Endothelial cell of umbilical vein (primary cell): ENCODE data around the gene CFAP61. TPM values are rescaled to one million over a fixed set of nuclear protein-coding genes. Genes with fewer than 3 reads are reported as not detected.

Experiments used
- BruUV-seq: library from RNA; stranded (reverse); fragments of 400-500 nt; replicated peaks from 2 replicates; lab custom pipeline; 2021; lab: Mats Ljungman, UMichigan
- CTCF ChIA-PET: fragments of 300-600, 350-600 bp; sonication (Branson Sonifier 250); formaldehyde crosslinking; loops from one replicate; lab custom pipeline; 2021; ENCODE audit warnings: antibody characterized with exemption, inconsistent platforms; lab: Charles Lee
- POLR2A ChIA-PET: fragments of 300-600, 350-600 bp; sonication (Branson Sonifier 250); formaldehyde crosslinking; loops from one replicate; lab custom pipeline; 2021; ENCODE audit warnings: antibody characterized with exemption, inconsistent platforms; lab: Charles Lee
- DNase-seq: peaks from one replicate; pipeline ENCODE4 v3.0.0-alpha.2; 2011; ENCODE audit warnings: low read depth, low spot score
- FAIRE-seq: peaks from 2 replicates; lab custom pipeline; 2011; peaks lifted over from hg19 to GRCh38; lab: Jason Lieb, UNC
- H2AFZ ChIP-seq: 2 replicates; pipeline ENCODE4 v1.6.0; 2012; ENCODE audit warnings: low read depth, low read length, control low read depth, inconsistent platforms
- H3K27ac ChIP-seq: 2 replicates; pipeline ENCODE4 v1.5.1; 2011; ENCODE audit warnings: low read depth, mild to moderate bottlenecking, control low read depth, low read length, moderate library complexity; ENCODE audit not compliant: insufficient read depth
- H3K27me3 ChIP-seq, 2 experiments: 2 replicates each; pipeline versions ENCODE4 v1.6.0 to v1.6.1; 2011; ENCODE audit warnings: low read length in 2 of 2, mixed read lengths in 1 of 2; ENCODE audit not compliant: control insufficient read depth in 2 of 2, insufficient read depth in 2 of 2
- H3K36me3 ChIP-seq, 2 experiments: 2 replicates in 1 of 2; 3 replicates in 1 of 2; pipeline ENCODE4 v1.5.1; 2011; ENCODE audit warnings: low read length in 2 of 2, mild to moderate bottlenecking in 1 of 2, moderate library complexity in 1 of 2; ENCODE audit not compliant: control insufficient read depth in 2 of 2, insufficient read depth in 2 of 2; ENCODE audit errors: extremely low read depth in 1 of 2
- H3K4me1 ChIP-seq: 3 replicates; pipeline ENCODE4 v1.5.1; 2011; ENCODE audit warnings: mild to moderate bottlenecking, low read length; ENCODE audit not compliant: control insufficient read depth, insufficient read depth; ENCODE audit errors: extremely low read depth
- H3K4me2 ChIP-seq: 2 replicates; pipeline ENCODE4 v1.6.1; 2011; ENCODE audit warnings: low read length, control low read depth, mixed read lengths; ENCODE audit not compliant: insufficient read depth
- H3K4me3 ChIP-seq, 3 experiments: fragments of 200-600 bp in 1 of 3; sonication (generic), shearing (Covaris generic) in 1 of 3; replicated peaks in 1 of 3; 2 replicates each; pipeline ENCODE4 v1.5.1; 2011 to 2016; ENCODE audit warnings: control low read depth in 3 of 3, low read length in 3 of 3, mild to moderate bottlenecking in 2 of 3, inconsistent platforms in 1 of 3, low read depth in 1 of 3, moderate library complexity in 1 of 3; ENCODE audit not compliant: insufficient read depth in 1 of 3
- H3K79me2 ChIP-seq: 2 replicates; pipeline ENCODE4 v1.6.0; 2012; ENCODE audit warnings: low read length, inconsistent platforms; ENCODE audit not compliant: control insufficient read depth, insufficient read depth
- H3K9ac ChIP-seq: replicated peaks from 2 replicates; pipeline ENCODE3; 2011; ENCODE audit warnings: low read length, control low read depth; ENCODE audit not compliant: insufficient read depth; ENCODE audit errors: extremely low read depth
- H3K9me1 ChIP-seq: replicated peaks from 3 replicates; pipeline ENCODE4 v1.6.0; 2011; ENCODE audit warnings: mild to moderate bottlenecking, low read length; ENCODE audit not compliant: control insufficient read depth, insufficient read depth; ENCODE audit errors: extremely low read depth
- H3K9me3 ChIP-seq: replicated peaks from 2 replicates; pipeline ENCODE4 v1.5.1; 2012; ENCODE audit warnings: low read length, inconsistent platforms; ENCODE audit not compliant: control insufficient read depth, insufficient read depth
- H4K20me1 ChIP-seq: replicated peaks from 2 replicates; pipeline ENCODE3; 2011; ENCODE audit warnings: mild to moderate bottlenecking, low read length; ENCODE audit not compliant: control insufficient read depth, insufficient read depth; ENCODE audit errors: extremely low read depth
- EZH2 ChIP-seq: IDR thresholded peaks from 2 replicates; pipeline ENCODE4 v1.6.1; 2012; ENCODE audit warnings: borderline replicate concordance, low read depth, mild to moderate bottlenecking, moderate library complexity, low read length, inconsistent platforms; ENCODE audit not compliant: severe bottlenecking
- FOS ChIP-seq: IDR thresholded peaks from 2 replicates; pipeline ENCODE4 v1.6.1; 2011; ENCODE audit warnings: mild to moderate bottlenecking, low read length, moderate library complexity, borderline replicate concordance; ENCODE audit not compliant: insufficient read depth
- GATA2 ChIP-seq: IDR thresholded peaks from 2 replicates; pipeline ENCODE4 v1.7.0; 2011; ENCODE audit warnings: low read depth, mild to moderate bottlenecking, moderate library complexity, mixed read lengths, low read length; ENCODE audit not compliant: insufficient read length, insufficient read depth
- JUN ChIP-seq: IDR thresholded peaks from 2 replicates; pipeline ENCODE4 v1.6.1; 2011; ENCODE audit warnings: borderline replicate concordance, low read depth; ENCODE audit not compliant: insufficient read length, insufficient read depth
- MYC ChIP-seq: IDR thresholded peaks from one replicate; pipeline ENCODE4 v1.6.1; 2011; ENCODE audit warnings: mild to moderate bottlenecking, low read depth, low read length
- POLR2A ChIP-seq: IDR thresholded peaks from 2 replicates; pipeline ENCODE4 v1.6.1; 2012; ENCODE audit warnings: low read depth, mild to moderate bottlenecking, control low read depth, low read length
- POLR2AphosphoS5 ChIP-seq: IDR thresholded peaks from 2 replicates; pipeline ENCODE4 v1.6.1; 2012; ENCODE audit warnings: low read depth, mild to moderate bottlenecking, control low read depth, low read length, moderate library complexity; ENCODE audit not compliant: insufficient read depth
- dilution Hi-C: fragments of 300-500 bp; cut with MboI; formaldehyde crosslinking; loops from one replicate; pipeline ENCODE4 v1.15.0; 2019; ENCODE audit warnings: low sequenced_read_pairs; ENCODE audit not compliant: extremely low pct_ligation_motif_present
- intact Hi-C: fragments of 100-400 bp; cut with micrococcal nuclease; formaldehyde crosslinking; loops from one replicate; pipeline ENCODE4 v1.10.0; 2022
- polyA plus RNA-seq, 4 experiments: library from polyadenylated mRNA; depleted of rRNA in 3 of 4; stranded (reverse) in 3 of 4; unstranded in 1 of 4; fragments of >200 nt; gene quantifications; 2 replicates each; pipeline versions ENCODE4 v1.2.1 to v1.2.3, GENCODE V29; 2011 to 2012; ENCODE audit warnings: missing spikeins in 1 of 4
- total RNA-seq: library from RNA; stranded (reverse); gene quantifications from 2 replicates; pipeline ENCODE4 v1.2.3, GENCODE V29; 2021
- TF ChIP-seq, protein P1 (sequence below): IDR thresholded peaks from 2 replicates; pipeline ENCODE4 v1.6.1; 2011; ENCODE audit not compliant: insufficient read depth, insufficient read length
- TF ChIP-seq, protein P2 (sequence below), 2 donors: IDR thresholded peaks; 1 replicate in 1 of 2; 2 replicates in 1 of 2; pipeline ENCODE4 v1.5.1; 2011; ENCODE audit warnings: low read length in 2 of 2, mild to moderate bottlenecking in 2 of 2, moderate library complexity in 2 of 2, control low read depth in 1 of 2, inconsistent platforms in 1 of 2, low read depth in 1 of 2; ENCODE audit not compliant: insufficient read depth in 1 of 2; ENCODE audit errors: extremely low read depth in 1 of 2

The CFAP61 gene
- total and polyA plus RNA-seq, 2 donors (not counting 3 experiments of a cell fraction or from before 2014, with no cell fraction given), result not detected

DNA sequence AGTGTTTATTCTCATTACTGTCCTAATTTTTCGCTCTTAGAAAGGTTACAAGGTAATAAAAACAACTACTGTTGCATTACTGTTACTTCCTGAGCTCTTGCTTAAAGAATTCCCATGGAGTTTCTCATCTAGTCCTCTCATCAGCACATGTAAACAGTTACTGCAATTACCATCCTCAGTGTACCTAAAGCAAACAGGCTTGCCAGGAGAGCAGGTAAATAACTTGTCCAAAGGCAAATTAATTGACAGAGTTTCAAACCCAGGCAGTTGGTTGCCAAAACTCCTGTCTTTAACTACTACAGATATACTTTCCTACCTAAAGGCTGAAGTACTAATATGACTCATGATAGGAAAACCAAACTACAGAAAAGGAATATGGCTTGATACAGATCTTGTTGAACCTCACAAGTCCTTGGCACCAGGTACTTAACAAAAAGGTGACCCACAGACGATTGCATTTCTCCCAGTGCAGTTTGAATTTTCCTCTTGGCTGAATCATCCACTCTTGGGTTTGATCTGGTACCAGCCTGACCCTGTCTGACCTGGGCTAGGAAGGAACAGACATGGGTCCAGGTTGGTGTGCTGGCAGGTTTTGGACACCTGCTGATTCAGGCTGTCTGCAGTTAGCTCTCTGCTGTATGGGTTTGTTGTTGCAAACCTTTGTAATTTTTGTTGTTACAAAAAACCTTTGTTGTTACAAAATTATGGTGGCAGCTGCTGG lies 153.0 kb downstream of the CFAP61 start:
- H4K20me1 ChIP-seq, result no peaks in the 10 kb centered on the region
- BruUV-seq, result no TSS peak
- FAIRE-seq (no peak), DNase-seq (no peak)
- no peaks in the 10 kb centered on the region for H3K9me1 ChIP-seq
- POLR2A ChIA-PET, result no interaction called here
- H3K9me3 ChIP-seq, result no peaks in the 10 kb centered on the region
- no peaks in the 10 kb centered on the region for H3K27me3 ChIP-seq
- H3K4me1 ChIP-seq, result no peaks in the 10 kb centered on the region
- TF ChIP-seq, protein P1, sequence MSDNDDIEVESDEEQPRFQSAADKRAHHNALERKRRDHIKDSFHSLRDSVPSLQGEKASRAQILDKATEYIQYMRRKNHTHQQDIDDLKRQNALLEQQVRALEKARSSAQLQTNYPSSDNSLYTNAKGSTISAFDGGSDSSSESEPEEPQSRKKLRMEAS, result no peak
- TF ChIP-seq JUN (no peak), POLR2A (no peak), EZH2 (no peak), MYC (no peak), POLR2AphosphoS5 (no peak), FOS (no peak), GATA2 (no peak)
- TF ChIP-seq, protein P2, sequence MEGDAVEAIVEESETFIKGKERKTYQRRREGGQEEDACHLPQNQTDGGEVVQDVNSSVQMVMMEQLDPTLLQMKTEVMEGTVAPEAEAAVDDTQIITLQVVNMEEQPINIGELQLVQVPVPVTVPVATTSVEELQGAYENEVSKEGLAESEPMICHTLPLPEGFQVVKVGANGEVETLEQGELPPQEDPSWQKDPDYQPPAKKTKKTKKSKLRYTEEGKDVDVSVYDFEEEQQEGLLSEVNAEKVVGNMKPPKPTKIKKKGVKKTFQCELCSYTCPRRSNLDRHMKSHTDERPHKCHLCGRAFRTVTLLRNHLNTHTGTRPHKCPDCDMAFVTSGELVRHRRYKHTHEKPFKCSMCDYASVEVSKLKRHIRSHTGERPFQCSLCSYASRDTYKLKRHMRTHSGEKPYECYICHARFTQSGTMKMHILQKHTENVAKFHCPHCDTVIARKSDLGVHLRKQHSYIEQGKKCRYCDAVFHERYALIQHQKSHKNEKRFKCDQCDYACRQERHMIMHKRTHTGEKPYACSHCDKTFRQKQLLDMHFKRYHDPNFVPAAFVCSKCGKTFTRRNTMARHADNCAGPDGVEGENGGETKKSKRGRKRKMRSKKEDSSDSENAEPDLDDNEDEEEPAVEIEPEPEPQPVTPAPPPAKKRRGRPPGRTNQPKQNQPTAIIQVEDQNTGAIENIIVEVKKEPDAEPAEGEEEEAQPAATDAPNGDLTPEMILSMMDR (IDR thresholded peaks at IDR 0.05; ENCODE audit: extremely low read depth in 1 of 2, insufficient read depth in 1 of 2, low read depth in 1 of 2, low read length in 2 of 2), result no peak
- intact Hi-C loops (no loop called here), dilution Hi-C loops (no loop called here)
- H3K36me3 ChIP-seq, result no peaks in the 10 kb centered on the region
- no peak overlapping the region for H3K4me3 ChIP-seq
- no peak overlapping the region for H2AFZ ChIP-seq
- no peaks in the 10 kb centered on the region for H3K79me2 ChIP-seq
- no peak overlapping the region for H3K9ac ChIP-seq
- no peak overlapping the region for H3K4me2 ChIP-seq
- CTCF ChIA-PET, result no interaction called here
- H3K27ac ChIP-seq, result no peak overlapping the region
